ENCODE results near the gene MAEA.
A peak's percentile ranks its signal among the peaks of the same experiment; 100 is the strongest.
"Not testable (repeated sequence)": the region's sequence is repeated elsewhere in the genome, so short reads cannot be mapped to it uniquely, and the experiment has no call there.

Gene MAEA

GRCh38 chr4:1334579-1334895 lies 44.8 kb downstream of the MAEA start:
- no peak for DNase-seq (ENCODE audit: low read depth, low spot score)

GRCh38 chr4:1335193-1335883 lies 45.6 kb downstream of the MAEA start:
- DNase-seq (ENCODE audit: low read depth, low spot score) = not testable (repeated sequence)

- DNase-seq (ENCODE audit: low read depth, low spot score) = no peak
These were observed 46.4 kb downstream of the MAEA start for GRCh38 chr4:1336088-1336491.

- DNase-seq (ENCODE audit: low read depth, low spot score) = no peak
These were observed 47.7 kb downstream of the MAEA start for GRCh38 chr4:1337376-1337831.

- no peak for DNase-seq (ENCODE audit: low read depth, low spot score)
These were observed 48.5 kb downstream of the MAEA start for GRCh38 chr4:1337951-1338751.

GRCh38 chr4:1338752-1339414 lies 49.2 kb downstream of the MAEA start:
- DNase-seq (ENCODE audit: low read depth, low spot score) = no peak

- no peak for DNase-seq (ENCODE audit: low read depth, low spot score)
These were observed 49.8 kb downstream of the MAEA start for GRCh38 chr4:1339489-1339888.

- no peak for DNase-seq (ENCODE audit: low read depth, low spot score)
These were observed 50.6 kb downstream of the MAEA start for GRCh38 chr4:1340181-1340747.

- DNase-seq (ENCODE audit: low read depth, low spot score) = no peak
These were observed 51.2 kb downstream of the MAEA start for GRCh38 chr4:1340861-1341260.

- DNase-seq (ENCODE audit: low read depth, low spot score) = no peak
These were observed 52.3 kb downstream of the MAEA start for GRCh38 chr4:1342003-1342402.

- no peak for DNase-seq (ENCODE audit: low read depth, low spot score)
These were observed 55.0 kb downstream of the MAEA start for GRCh38 chr4:1344696-1345095.

GRCh38 chr4:1345903-1346780 lies 56.5 kb downstream of the MAEA start:
- DNase-seq (ENCODE audit: low read depth, low spot score) = no peak

- DNase-seq (ENCODE audit: low read depth, low spot score) = peak; percentile 100
These were observed 57.2 kb downstream of the MAEA start, which contains the start of gene UVSSA for GRCh38 chr4:1346781-1347409. Gene UVSSA, plus strand, starts transcription at chr4:1347208. Its CDS starts 884 bp downstream, at chr4:1348092.

- DNase-seq (ENCODE audit: low read depth, low spot score) = no peak
These were observed 57.7 kb downstream of the MAEA start for GRCh38 chr4:1347410-1347864.

- DNase-seq (ENCODE audit: low read depth, low spot score) = no peak
These were observed 58.4 kb downstream of the MAEA start for GRCh38 chr4:1348014-1348513.

- no peak for DNase-seq (ENCODE audit: low read depth, low spot score)
These were observed 59.1 kb downstream of the MAEA start for GRCh38 chr4:1348746-1349145.

- DNase-seq (ENCODE audit: low read depth, low spot score) = no peak
These were observed 59.9 kb downstream of the MAEA start for GRCh38 chr4:1349359-1350168.

GRCh38 chr4:1350169-1350520 lies 60.5 kb downstream of the MAEA start:
- no peak for DNase-seq (ENCODE audit: low read depth, low spot score)

GRCh38 chr4:1351854-1352566 lies 62.3 kb downstream of the MAEA start:
- DNase-seq (ENCODE audit: low read depth, low spot score) = peak; percentile 80
